Fibroblast of pulmonary artery (primary cell): ENCODE results near the gene HBS1L.
A peak's percentile ranks its signal among the peaks of the same experiment; 100 is the strongest.

Experiments
- DNase-seq: peaks from one replicate; pipeline ENCODE4 v3.0.0-alpha.2; 2010; ENCODE audit warnings: low read depth
- H3K4me3 ChIP-seq: replicated peaks from 2 replicates; pipeline ENCODE4 v1.5.1; 2011; ENCODE audit warnings: low read depth, mild to moderate bottlenecking, control low read depth, low read length, moderate library complexity
- TF ChIP-seq, protein P1 (sequence below): IDR thresholded peaks from 2 replicates; pipeline ENCODE4 v1.5.1; 2011; ENCODE audit warnings: mild to moderate bottlenecking, control low read depth, low read length, inconsistent platforms; ENCODE audit errors: missing control alignments

Gene HBS1L

GRCh38 chr6:134943522-134944111 lies 111.0 kb downstream of the HBS1L start:
- no peak overlapping the region for H3K4me3 ChIP-seq
- no peak for DNase-seq
- TF ChIP-seq, protein P1, sequence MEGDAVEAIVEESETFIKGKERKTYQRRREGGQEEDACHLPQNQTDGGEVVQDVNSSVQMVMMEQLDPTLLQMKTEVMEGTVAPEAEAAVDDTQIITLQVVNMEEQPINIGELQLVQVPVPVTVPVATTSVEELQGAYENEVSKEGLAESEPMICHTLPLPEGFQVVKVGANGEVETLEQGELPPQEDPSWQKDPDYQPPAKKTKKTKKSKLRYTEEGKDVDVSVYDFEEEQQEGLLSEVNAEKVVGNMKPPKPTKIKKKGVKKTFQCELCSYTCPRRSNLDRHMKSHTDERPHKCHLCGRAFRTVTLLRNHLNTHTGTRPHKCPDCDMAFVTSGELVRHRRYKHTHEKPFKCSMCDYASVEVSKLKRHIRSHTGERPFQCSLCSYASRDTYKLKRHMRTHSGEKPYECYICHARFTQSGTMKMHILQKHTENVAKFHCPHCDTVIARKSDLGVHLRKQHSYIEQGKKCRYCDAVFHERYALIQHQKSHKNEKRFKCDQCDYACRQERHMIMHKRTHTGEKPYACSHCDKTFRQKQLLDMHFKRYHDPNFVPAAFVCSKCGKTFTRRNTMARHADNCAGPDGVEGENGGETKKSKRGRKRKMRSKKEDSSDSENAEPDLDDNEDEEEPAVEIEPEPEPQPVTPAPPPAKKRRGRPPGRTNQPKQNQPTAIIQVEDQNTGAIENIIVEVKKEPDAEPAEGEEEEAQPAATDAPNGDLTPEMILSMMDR: no peak

DNA sequence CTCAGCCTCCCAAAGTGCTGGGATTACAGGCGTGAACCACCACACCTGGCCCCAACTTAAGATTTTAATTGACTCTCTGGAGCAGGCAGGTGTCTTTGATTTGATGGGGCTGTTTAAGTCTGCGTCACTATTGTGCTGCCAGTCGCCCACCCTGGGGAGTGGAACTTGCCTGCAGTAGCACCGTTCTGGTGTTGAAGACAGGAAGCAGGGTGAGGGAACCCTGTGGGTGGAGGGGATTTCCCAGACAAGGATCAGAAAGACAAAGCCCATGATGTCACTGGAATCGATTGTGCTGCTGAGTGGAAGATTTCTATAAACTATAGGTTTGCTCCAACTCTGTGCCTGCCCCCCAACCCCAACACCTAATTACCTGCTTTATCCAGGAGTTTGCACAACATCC lies 115.7 kb downstream of the HBS1L start:
- peak; percentile 14 for DNase-seq
- TF ChIP-seq, protein P1: no peak
- no peak overlapping the region for H3K4me3 ChIP-seq

GRCh38 chr6:134937426-134937825 lies 117.2 kb downstream of the HBS1L start:
- TF ChIP-seq, protein P1: no peak
- DNase-seq: no peak
- H3K4me3 ChIP-seq: no peak overlapping the region

DNA sequence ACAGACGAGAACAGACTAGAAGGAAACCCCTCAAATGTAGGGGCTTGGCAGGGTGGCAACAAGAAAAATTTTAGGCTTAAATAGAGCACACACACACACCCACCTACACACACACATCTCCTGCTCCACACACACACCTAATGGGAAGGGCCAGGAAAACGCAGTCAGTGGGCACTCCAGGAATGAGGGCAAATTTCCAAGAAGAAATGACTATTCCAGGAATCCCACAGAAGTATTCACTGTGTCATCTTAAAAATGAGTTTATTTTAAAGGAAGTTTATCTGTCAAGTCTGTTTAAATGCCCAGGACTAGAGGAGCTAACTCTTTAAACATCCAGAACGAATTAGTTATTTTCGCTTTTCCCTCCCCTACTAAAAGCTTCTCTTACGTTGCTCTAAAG lies 117.7 kb downstream of the HBS1L start:
- H3K4me3 ChIP-seq: no peak overlapping the region
- peak; percentile 71 for DNase-seq
- TF ChIP-seq, protein P1: no peak

GRCh38 chr6:134936476-134936875 lies 118.1 kb downstream of the HBS1L start:
- DNase-seq: no peak
- H3K4me3 ChIP-seq: no peak overlapping the region
- TF ChIP-seq, protein P1: no peak

DNA sequence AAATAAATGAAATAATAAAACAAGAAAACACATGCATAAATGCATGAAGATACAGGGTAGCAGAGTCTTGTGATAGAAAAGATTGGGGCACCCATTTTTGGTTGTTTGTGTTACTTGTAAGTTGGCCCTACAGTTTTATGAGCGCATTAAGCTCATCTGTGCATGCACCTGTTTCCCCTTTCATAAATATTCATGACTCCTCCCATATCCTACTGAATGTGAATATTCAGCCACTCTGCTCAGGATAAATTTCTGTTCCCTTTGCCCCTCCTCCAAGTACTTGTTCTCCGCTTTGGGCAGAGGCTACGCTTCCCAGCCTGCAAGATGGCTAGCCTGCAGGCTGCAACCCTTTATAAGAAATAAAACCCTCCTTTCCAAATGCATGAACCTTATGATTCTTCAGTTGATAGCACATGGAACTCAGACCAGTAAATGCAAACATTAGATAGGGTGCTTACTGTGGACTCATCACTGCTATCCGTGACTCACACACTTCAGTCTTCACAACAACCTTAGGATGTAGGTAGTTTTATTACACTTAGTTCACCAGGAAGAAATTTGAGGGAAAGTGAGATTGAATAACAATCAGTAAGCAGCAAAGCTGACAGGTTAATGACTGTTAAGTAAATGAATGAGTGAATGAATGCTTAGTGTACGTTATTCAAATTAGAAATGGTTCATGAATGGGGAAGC lies 119.7 kb downstream of the HBS1L start:
- TF ChIP-seq, protein P1: no peak
- H3K4me3 ChIP-seq: no peak overlapping the region
- DNase-seq: no peak
